GM18499 (cell line): ENCODE data around the gene CIITA.
A peak's percentile ranks its signal among the peaks of the same experiment; 100 is the strongest.
"Not testable (repeated sequence)": the region's sequence is repeated elsewhere in the genome, so short reads cannot be mapped to it uniquely, and the experiment has no call there.

Experiments used
- ATAC-seq: cut with Tn5 transposase; IDR thresholded peaks from one replicate; pipeline ENCODE4 v1.9.1; 2021; ENCODE audit warnings: moderate number of reproducible peaks; ENCODE audit not compliant: insufficient read depth, unreplicated experiment

The CIITA gene

GRCh38 chr16:10945065-10945787 is 68.2 kb downstream of the CIITA start:
- no peak for ATAC-seq

- no peak for ATAC-seq
These were observed 69.3 kb downstream of the CIITA start for GRCh38 chr16:10946308-10946707.

- ATAC-seq: no peak
These were observed 70.3 kb downstream of the CIITA start for GRCh38 chr16:10947211-10947787.

- peak; percentile 46 for ATAC-seq
These were observed 72.5 kb downstream of the CIITA start for GRCh38 chr16:10949424-10949970.

- ATAC-seq: no peak
These were observed 73.4 kb downstream of the CIITA start for GRCh38 chr16:10950393-10950792.

- no peak for ATAC-seq
These were observed 74.0 kb downstream of the CIITA start for GRCh38 chr16:10951026-10951425.

- ATAC-seq: no peak
These were observed 77.9 kb downstream of the CIITA start for GRCh38 chr16:10954903-10955302.

- ATAC-seq: no peak
These were observed 80.9 kb downstream of the CIITA start for GRCh38 chr16:10957771-10958482.

- ATAC-seq: no peak
These were observed 82.2 kb downstream of the CIITA start for GRCh38 chr16:10959161-10959560.

GRCh38 chr16:10961231-10961630 is 84.2 kb downstream of the CIITA start:
- ATAC-seq: no peak

- no peak for ATAC-seq
These were observed 87.3 kb downstream of the CIITA start for GRCh38 chr16:10964039-10964890.

GRCh38 chr16:10964891-10965326 is 87.9 kb downstream of the CIITA start:
- no peak for ATAC-seq

GRCh38 chr16:10965440-10966061 is 88.5 kb downstream of the CIITA start:
- peak; percentile 45 for ATAC-seq

GRCh38 chr16:10966129-10966528 is 89.1 kb downstream of the CIITA start:
- no peak for ATAC-seq

- not testable (repeated sequence) for ATAC-seq
These were observed 89.6 kb downstream of the CIITA start for GRCh38 chr16:10966559-10966958.

GRCh38 chr16:10967986-10968385 is 91.0 kb downstream of the CIITA start:
- no peak for ATAC-seq

GRCh38 chr16:10968498-10968897 is 91.5 kb downstream of the CIITA start:
- ATAC-seq: no peak

- no peak for ATAC-seq
These were observed 92.6 kb downstream of the CIITA start for GRCh38 chr16:10969615-10970014.

GRCh38 chr16:10970065-10970464 is 93.1 kb downstream of the CIITA start:
- ATAC-seq: no peak

- ATAC-seq: no peak
These were observed 94.6 kb downstream of the CIITA start for GRCh38 chr16:10971560-10971961.
